H1 (cell line): ENCODE results near the gene DAPL1. TPM values are rescaled to one million over a fixed set of nuclear protein-coding genes. Genes with fewer than 3 reads are reported as not detected.

Source experiments
- CTCF ChIA-PET: fragments of 300-600 bp; sonication (Branson Sonifier 250); formaldehyde crosslinking; loops from one replicate; lab custom pipeline; 2021; ENCODE audit not compliant: partially characterized antibody; lab: Charles Lee
- POLR2A ChIA-PET: fragments of 300-600 bp; sonication (Branson Sonifier 250); formaldehyde crosslinking; loops from one replicate; lab custom pipeline; 2021; ENCODE audit warnings: inconsistent platforms; ENCODE audit not compliant: partially characterized antibody; lab: Charles Lee
- DNase-seq, 2 experiments: peaks; one replicate each; pipeline versions ENCODE4 v3.0.0 to v3.0.0-alpha.2; 2010 to 2022; ENCODE audit warnings: low spot score in 2 of 2, low read depth in 1 of 2, mixed read lengths in 1 of 2
- FAIRE-seq: peaks from 2 replicates; lab custom pipeline; 2011; peaks lifted over from hg19 to GRCh38; lab: Jason Lieb, UNC
- H2AFZ ChIP-seq: 2 replicates; pipeline ENCODE4 v1.8.1; 2012; ENCODE audit warnings: low read length, inconsistent platforms
- H2AK5ac ChIP-seq: 2 replicates; pipeline ENCODE4 v1.6.1; 2013; ENCODE audit warnings: low read depth, low read length
- H2BK120ac ChIP-seq: replicated peaks from 2 replicates; pipeline ENCODE3; 2013; ENCODE audit warnings: low read depth, low read length, inconsistent platforms
- H2BK12ac ChIP-seq: 2 replicates; pipeline ENCODE4 v1.6.1; 2013; ENCODE audit warnings: low read depth, low read length
- H2BK15ac ChIP-seq: 2 replicates; pipeline ENCODE4 v1.6.1; 2013; ENCODE audit warnings: low read length
- H2BK20ac ChIP-seq: 2 replicates; pipeline ENCODE4 v1.6.1; 2013; ENCODE audit warnings: low read length
- H2BK5ac ChIP-seq: 2 replicates; pipeline ENCODE4 v1.6.1; 2013; ENCODE audit warnings: low read depth, low read length
- H3K14ac ChIP-seq: 2 replicates; pipeline ENCODE4 v1.6.1; 2013; ENCODE audit warnings: inconsistent platforms; ENCODE audit not compliant: insufficient read length
- H3K18ac ChIP-seq: 2 replicates; pipeline ENCODE4 v1.6.1; 2013; ENCODE audit warnings: low read length; ENCODE audit errors: extremely low read depth
- H3K23ac ChIP-seq: 2 replicates; pipeline ENCODE4 v1.6.1; 2013; ENCODE audit warnings: inconsistent platforms; ENCODE audit not compliant: insufficient read length
- H3K23me2 ChIP-seq: 2 replicates; pipeline ENCODE4 v1.6.1; 2013; ENCODE audit warnings: low read depth, low read length
- H3K27ac ChIP-seq: 2 replicates; pipeline ENCODE4 v1.6.1; 2011; ENCODE audit warnings: low read depth, low read length, inconsistent platforms
- H3K27me3 ChIP-seq, 4 experiments: replicated peaks in 1 of 4; 1 replicate in 1 of 4; 2 replicates in 3 of 4; pipeline versions ENCODE4 v1.6.1 to v1.8.1; 2011 to 2013; ENCODE audit warnings: low read length in 3 of 4, mild to moderate bottlenecking in 3 of 4, inconsistent platforms in 2 of 4, mixed read lengths in 2 of 4, moderate library complexity in 1 of 4; ENCODE audit not compliant: control insufficient read depth in 3 of 4, insufficient read depth in 3 of 4; ENCODE audit errors: extremely low read depth in 1 of 4
- H3K36me3 ChIP-seq, 4 experiments: 2 replicates each; pipeline versions ENCODE4 v1.6.1 to v1.8.1; 2011 to 2013; ENCODE audit warnings: mild to moderate bottlenecking in 4 of 4, low read length in 3 of 4, moderate library complexity in 2 of 4, control low read depth in 1 of 4, inconsistent platforms in 1 of 4; ENCODE audit not compliant: insufficient read depth in 4 of 4, control insufficient read depth in 2 of 4
- H3K4ac ChIP-seq: replicated peaks from 2 replicates; pipeline ENCODE3; 2013; ENCODE audit warnings: low read length, low read depth, mixed read lengths, inconsistent platforms; ENCODE audit not compliant: insufficient read length
- H3K4me1 ChIP-seq, 4 experiments: replicated peaks in 1 of 4; 1 replicate in 1 of 4; 2 replicates in 3 of 4; pipeline versions ENCODE4 v1.6.1 to v1.8.1; 2011 to 2013; ENCODE audit warnings: low read length in 3 of 4, inconsistent platforms in 2 of 4, mixed read lengths in 1 of 4; ENCODE audit not compliant: insufficient read depth in 4 of 4, control insufficient read depth in 3 of 4
- H3K4me2 ChIP-seq, 2 experiments: 2 replicates each; pipeline versions ENCODE4 v1.6.1 to v1.8.1; 2011 to 2013; ENCODE audit warnings: low read depth in 2 of 2, low read length in 2 of 2, control low read depth in 1 of 2, inconsistent platforms in 1 of 2, mild to moderate bottlenecking in 1 of 2; ENCODE audit not compliant: insufficient read depth in 1 of 2
- H3K4me3 ChIP-seq, 4 experiments: fragments of 200-600, 300-600 bp in 1 of 4; sonication (generic), shearing (Covaris generic), sonication (Bioruptor Twin) in 1 of 4; 2 replicates each; pipeline versions ENCODE4 v1.5.1 to v1.8.1; 2011 to 2016; ENCODE audit warnings: low read length in 4 of 4, low read depth in 3 of 4, control low read depth in 2 of 4, inconsistent platforms in 2 of 4, mild to moderate bottlenecking in 2 of 4, mixed read lengths in 1 of 4, moderate library complexity in 1 of 4; ENCODE audit not compliant: insufficient read depth in 2 of 4; ENCODE audit errors: extremely low read depth in 1 of 4
- H3K56ac ChIP-seq: replicated peaks from 2 replicates; pipeline ENCODE3; 2013; ENCODE audit warnings: low read depth, mild to moderate bottlenecking, mixed read lengths, low read length, inconsistent platforms; ENCODE audit not compliant: insufficient read length
- H3K79me1 ChIP-seq: 2 replicates; pipeline ENCODE4 v1.6.1; 2013; ENCODE audit warnings: low read depth, low read length, control low read depth
- H3K79me2 ChIP-seq, 2 experiments: 2 replicates each; pipeline versions ENCODE4 v1.6.1 to v1.8.1; 2012 to 2013; ENCODE audit warnings: low read length in 2 of 2, mild to moderate bottlenecking in 2 of 2, inconsistent platforms in 1 of 2; ENCODE audit not compliant: insufficient read depth in 2 of 2, control insufficient read depth in 1 of 2
- H3K9ac ChIP-seq, 4 experiments: replicated peaks in 1 of 4; 1 replicate in 1 of 4; 2 replicates in 3 of 4; pipeline versions ENCODE4 v1.6.1 to v1.8.1; 2011 to 2013; ENCODE audit warnings: low read depth in 3 of 4, low read length in 3 of 4, control low read depth in 2 of 4, mild to moderate bottlenecking in 2 of 4, moderate library complexity in 2 of 4, inconsistent platforms in 1 of 4; ENCODE audit errors: extremely low read depth in 1 of 4
- H3K9me3 ChIP-seq, 2 experiments: 2 replicates each; pipeline versions ENCODE4 v1.6.1 to v1.8.1; 2012 to 2013; ENCODE audit warnings: mild to moderate bottlenecking in 2 of 2, moderate library complexity in 2 of 2, control low read depth in 1 of 2, inconsistent platforms in 1 of 2, low read depth in 1 of 2, low read length in 1 of 2, mixed read lengths in 1 of 2; ENCODE audit not compliant: insufficient read depth in 2 of 2
- H4K20me1 ChIP-seq, 2 experiments: replicated peaks in 1 of 2; 2 replicates each; pipeline versions ENCODE3 to v1.8.1; 2011 to 2013; ENCODE audit warnings: inconsistent platforms in 2 of 2, low read length in 2 of 2, mild to moderate bottlenecking in 1 of 2; ENCODE audit not compliant: insufficient read depth in 2 of 2, control insufficient read depth in 1 of 2
- H4K5ac ChIP-seq: 2 replicates; pipeline ENCODE4 v1.6.1; 2013; ENCODE audit warnings: low read length, low read depth, mixed read lengths, inconsistent platforms; ENCODE audit not compliant: insufficient read length
- H4K8ac ChIP-seq: 2 replicates; pipeline ENCODE4 v1.8.0; 2013; ENCODE audit warnings: mild to moderate bottlenecking, moderate library complexity, low read length, inconsistent platforms; ENCODE audit not compliant: insufficient read depth; ENCODE audit errors: extremely low read depth
- H4K91ac ChIP-seq: replicated peaks from 2 replicates; pipeline ENCODE3; 2013; ENCODE audit warnings: low read length, mixed read lengths, inconsistent platforms; ENCODE audit not compliant: insufficient read length
- ASH2L ChIP-seq: fragments of 200-600, 300-600 bp; sonication (generic); IDR thresholded peaks from one replicate; pipeline ENCODE4 v1.7.1; 2017; ENCODE audit warnings: low read length
- BCL11A ChIP-seq, 2 experiments: IDR thresholded peaks; one replicate each; pipeline ENCODE4 v1.6.1; 2011; ENCODE audit warnings: low read depth in 2 of 2, low read length in 2 of 2, mild to moderate bottlenecking in 2 of 2
- JUN ChIP-seq: IDR thresholded peaks from 2 replicates; pipeline ENCODE4 v1.6.1; 2011; ENCODE audit warnings: low read depth, mild to moderate bottlenecking, improper control_type of control experiment, low read length
- KDM5A ChIP-seq: fragments of 200-600 bp; IDR thresholded peaks from 2 replicates; pipeline ENCODE4 v1.7.1; 2012; ENCODE audit warnings: mild to moderate bottlenecking, low read length, inconsistent platforms, mixed read lengths
- POLR2A ChIP-seq, 2 experiments: IDR thresholded peaks; 1 replicate in 1 of 2; 2 replicates in 1 of 2; pipeline ENCODE4 v1.6.1; 2011; ENCODE audit warnings: low read depth in 2 of 2, low read length in 2 of 2, mild to moderate bottlenecking in 2 of 2; ENCODE audit errors: control extremely low read depth in 1 of 2
- WGBS, 2 experiments: shearing (Covaris generic) in 1 of 2; methylation state at CpG; one replicate each; pipeline versions ENCODE4 v1.1.6 to v1.1.7; 2013 to 2015; ENCODE audit warnings: low lambda C conversion rate in 2 of 2, mixed read lengths in 2 of 2, inconsistent platforms in 1 of 2, low coverage in 1 of 2, missing lambda C conversion rate in 1 of 2; ENCODE audit not compliant: insufficient replicate concordance in 2 of 2, insufficient coverage in 1 of 2, insufficient read length in 1 of 2; ENCODE audit errors: extremely low coverage in 1 of 2, missing lambda C conversion rate in 1 of 2; 5-methylcytosine and 5-hydroxymethylcytosine counted together
- polyA plus RNA-seq, 7 experiments: library from polyadenylated mRNA; depleted of rRNA in 3 of 7; stranded (reverse) in 5 of 7; unstranded in 2 of 7; fragments of >200 nt in 5 of 7; fragments of 200-250 nt in 2 of 7; gene quantifications; 1 replicate in 5 of 7; 2 replicates in 1 of 7; 4 replicates in 1 of 7; pipeline versions ENCODE4 v1.2.1 to v1.2.3, GENCODE V29; 2011 to 2013; ENCODE audit warnings: missing spikeins in 2 of 7, mixed read lengths in 2 of 7
- total RNA-seq: library from RNA; stranded (reverse); fragmentation: NEBNext Ultra II Directional; extraction: Animal tissue kit (Norgen Biotek cat#: 25700); gene quantifications from 2 replicates; pipeline ENCODE4 v1.2.1, GENCODE V29; 2021

The DAPL1 gene
- total and polyA plus RNA-seq, 2 of the 8 experiments (the other 6 are each of a cell fraction or from before 2014, with no cell fraction given): not detected

DNA sequence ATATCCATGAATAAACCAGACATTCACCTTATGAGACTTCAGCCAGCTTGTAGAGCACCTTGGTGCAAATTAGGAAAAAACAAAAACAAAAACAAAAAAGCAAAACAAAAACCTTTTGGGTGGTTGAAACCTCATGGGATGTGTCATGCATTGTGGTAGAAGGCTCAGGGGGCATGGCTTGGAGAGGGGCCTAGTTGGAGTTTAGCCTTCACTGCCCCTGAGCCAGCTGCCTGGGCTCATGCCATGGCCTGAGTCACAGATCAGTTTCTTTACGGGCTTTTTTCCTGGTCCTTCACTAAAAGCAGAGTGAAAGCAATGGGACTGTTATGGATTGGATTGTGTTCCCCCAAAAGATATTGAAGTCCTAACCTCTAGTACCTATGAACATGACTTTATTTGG is 22.0 kb upstream of the DAPL1 start:
- H3K4me2 ChIP-seq: no peak overlapping the region
- no peak overlapping the region for H2AK5ac ChIP-seq
- H3K23ac ChIP-seq: no peak overlapping the region
- ChIA-PET CTCF (interaction anchor here (9.7 kb wide), 1 partner anchor 17 kb away, joined by 116 read pairs; no protein-coding TSS in a partner anchor), POLR2A (no interaction called here)
- no peak overlapping the region for H3K27ac ChIP-seq
- no peak overlapping the region for H3K4me3 ChIP-seq
- no peak overlapping the region for H4K5ac ChIP-seq
- no peaks in the 10 kb centered on the region for H3K79me1 ChIP-seq
- H2BK12ac ChIP-seq: no peak overlapping the region
- no peak overlapping the region for H3K14ac ChIP-seq
- H3K9me3 ChIP-seq: no peaks in the 10 kb centered on the region
- no peak overlapping the region for H4K91ac ChIP-seq
- no peak overlapping the region for H2BK15ac ChIP-seq
- no peak overlapping the region for H2AFZ ChIP-seq
- H2BK5ac ChIP-seq: no peak overlapping the region
- no peak for FAIRE-seq
- no peak overlapping the region; the same call in 1 of the 2 replicates for H3K18ac ChIP-seq
- no peak overlapping the region for H4K8ac ChIP-seq
- H3K27me3 ChIP-seq: no peaks in the 10 kb centered on the region
- no peak overlapping the region for H2BK120ac ChIP-seq
- 90% methylated on average over 1 of the region's 1 CpG; no CpG with 5 or more reads in 1 of the 2 experiments for WGBS, 2 experiments
- H4K20me1 ChIP-seq: no peaks in the 10 kb centered on the region
- no peaks in the 10 kb centered on the region for H3K36me3 ChIP-seq
- no peaks in the 10 kb centered on the region for H3K79me2 ChIP-seq
- no peak for DNase-seq
- H3K56ac ChIP-seq: no peak overlapping the region
- peaks cover 0 to 5% (median under 1%) of the 10 kb centered on the region in 4 experiments; a peak in 4 of 7 replicates for H3K4me1 ChIP-seq
- H2BK20ac ChIP-seq: no peak overlapping the region
- no peaks in the 10 kb centered on the region for H3K23me2 ChIP-seq
- H3K9ac ChIP-seq: no peak overlapping the region
- H3K4ac ChIP-seq: no peak overlapping the region
- TF ChIP-seq JUN (no peak), KDM5A (no peak), BCL11A (IDR thresholded peaks at IDR 0.05; ENCODE audit: low read depth in 2 of 2, low read length in 2 of 2) (no peak), POLR2A (IDR thresholded peaks at IDR 0.05; ENCODE audit: control extremely low read depth in 1 of 2, low read depth in 2 of 2, low read length in 2 of 2) (no peak), ASH2L (no peak)
